DND-41 (cell line): ENCODE data around the gene RPS6KC1.

Experiments
- EZH2 ChIP-seq: IDR thresholded peaks from 3 replicates; pipeline ENCODE4 v1.6.1; 2012; ENCODE audit warnings: borderline replicate concordance, low read depth, mild to moderate bottlenecking, moderate library complexity, low read length, inconsistent platforms; ENCODE audit not compliant: severe bottlenecking
- TF ChIP-seq, protein P1 (sequence below): IDR thresholded peaks from 2 replicates; pipeline ENCODE4 v1.5.1; 2012; ENCODE audit warnings: borderline replicate concordance, low read length, moderate library complexity, mild to moderate bottlenecking; ENCODE audit not compliant: poor library complexity, severe bottlenecking; ENCODE audit errors: extremely low read depth

DNA sequence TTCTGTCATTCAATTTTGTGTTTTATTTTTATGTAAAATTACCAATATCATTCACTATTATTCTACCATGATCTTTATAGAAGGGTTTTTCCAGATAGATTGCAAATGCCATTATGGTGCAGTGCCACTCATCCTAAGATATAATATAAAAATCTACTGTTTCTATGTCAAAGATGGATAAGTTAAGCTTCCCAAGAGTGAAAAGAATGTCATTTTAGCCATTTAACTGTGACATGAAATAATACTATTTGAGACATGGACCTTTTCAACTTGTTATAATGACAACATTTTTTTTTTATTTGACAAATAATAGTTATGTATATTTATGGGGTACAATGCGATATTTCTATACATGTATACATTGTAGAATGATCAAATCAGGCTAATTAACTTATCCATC, 224.3 kb downstream of the RPS6KC1 start:
- TF ChIP-seq, protein P1, sequence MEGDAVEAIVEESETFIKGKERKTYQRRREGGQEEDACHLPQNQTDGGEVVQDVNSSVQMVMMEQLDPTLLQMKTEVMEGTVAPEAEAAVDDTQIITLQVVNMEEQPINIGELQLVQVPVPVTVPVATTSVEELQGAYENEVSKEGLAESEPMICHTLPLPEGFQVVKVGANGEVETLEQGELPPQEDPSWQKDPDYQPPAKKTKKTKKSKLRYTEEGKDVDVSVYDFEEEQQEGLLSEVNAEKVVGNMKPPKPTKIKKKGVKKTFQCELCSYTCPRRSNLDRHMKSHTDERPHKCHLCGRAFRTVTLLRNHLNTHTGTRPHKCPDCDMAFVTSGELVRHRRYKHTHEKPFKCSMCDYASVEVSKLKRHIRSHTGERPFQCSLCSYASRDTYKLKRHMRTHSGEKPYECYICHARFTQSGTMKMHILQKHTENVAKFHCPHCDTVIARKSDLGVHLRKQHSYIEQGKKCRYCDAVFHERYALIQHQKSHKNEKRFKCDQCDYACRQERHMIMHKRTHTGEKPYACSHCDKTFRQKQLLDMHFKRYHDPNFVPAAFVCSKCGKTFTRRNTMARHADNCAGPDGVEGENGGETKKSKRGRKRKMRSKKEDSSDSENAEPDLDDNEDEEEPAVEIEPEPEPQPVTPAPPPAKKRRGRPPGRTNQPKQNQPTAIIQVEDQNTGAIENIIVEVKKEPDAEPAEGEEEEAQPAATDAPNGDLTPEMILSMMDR: no peak
- no peak for TF ChIP-seq EZH2
